ENCODE measurements around the gene IL1R2.

The IL1R2 gene

GRCh38 chr2:101961338-101962191 lies 30.2 kb upstream of the IL1R2 start:
- H4K20me1 ChIP-seq (ENCODE audit: control insufficient read depth, insufficient read depth, low read depth, low read length): no peaks in the 10 kb centered on the region

GRCh38 chr2:101962309-101962708 lies 29.5 kb upstream of the IL1R2 start:
- Histone ChIP-seq H3K9me2 (replicated peaks; ENCODE audit: control insufficient read depth, low read length) (no peaks in the 10 kb centered on the region), H3K36me3 (ENCODE audit: control insufficient read depth, low read length) (no peaks in the 10 kb centered on the region), H3K79me2 (ENCODE audit: control insufficient read depth, low read length) (no peaks in the 10 kb centered on the region), H3K4me2 (ENCODE audit: low read length) (no peak overlapping the region), H4K20me1 (ENCODE audit: control insufficient read depth, insufficient read depth, low read depth, low read length) (no peaks in the 10 kb centered on the region), H3K4me1 (ENCODE audit: control insufficient read depth, low read length) (no peaks in the 10 kb centered on the region), H3K27ac (ENCODE audit: low read depth, low read length) (no peak overlapping the region), H3K4me3 (ENCODE audit: low read length) (no peak overlapping the region), H3F3A (ENCODE audit: control insufficient read depth, insufficient read depth) (no peaks in the 10 kb centered on the region), H3K27me3 (ENCODE audit: control insufficient read depth, low read length) (no peaks in the 10 kb centered on the region), H3K9me3 (ENCODE audit: control insufficient read depth, insufficient read depth, low read length) (no peaks in the 10 kb centered on the region)
- TF ChIP-seq CTCF (IDR thresholded peaks at IDR 0.05; ENCODE audit: low read depth, low read length, poor library complexity, severe bottlenecking): no peak
- TF ChIP-seq EZH2phosphoT487 (IDR thresholded peaks at IDR 0.05; ENCODE audit: borderline replicate concordance, low read length): no peak

More at GRCh38 chr2:101961338-101962191, 30.2 kb upstream of the IL1R2 start:
- H3K79me2 ChIP-seq (ENCODE audit: control insufficient read depth, low read length): no peaks in the 10 kb centered on the region
- H3K4me2 ChIP-seq (ENCODE audit: low read length): no peak overlapping the region
- no peaks in the 10 kb centered on the region for H3K9me3 ChIP-seq (ENCODE audit: control insufficient read depth, insufficient read depth, low read length)
- H3K4me1 ChIP-seq (ENCODE audit: control insufficient read depth, low read length): no peaks in the 10 kb centered on the region
- no peaks in the 10 kb centered on the region for H3K27me3 ChIP-seq (ENCODE audit: control insufficient read depth, low read length)
- no peak overlapping the region for H3K27ac ChIP-seq (ENCODE audit: low read depth, low read length)
- H3K4me3 ChIP-seq (ENCODE audit: low read length): no peak overlapping the region
- H3K36me3 ChIP-seq (ENCODE audit: control insufficient read depth, low read length): no peaks in the 10 kb centered on the region
- H3F3A ChIP-seq (ENCODE audit: control insufficient read depth, insufficient read depth): no peaks in the 10 kb centered on the region
- H3K9me2 ChIP-seq (replicated peaks; ENCODE audit: control insufficient read depth, low read length): no peaks in the 10 kb centered on the region
- TF ChIP-seq EZH2phosphoT487 (IDR thresholded peaks at IDR 0.05; ENCODE audit: borderline replicate concordance, low read length): no peak
- no peak for TF ChIP-seq CTCF (IDR thresholded peaks at IDR 0.05; ENCODE audit: low read depth, low read length, poor library complexity, severe bottlenecking)

- H3K36me3 ChIP-seq (ENCODE audit: control insufficient read depth, low read length): no peaks in the 10 kb centered on the region
- no peaks in the 10 kb centered on the region for H3F3A ChIP-seq (ENCODE audit: control insufficient read depth, insufficient read depth)
- no peaks in the 10 kb centered on the region for H3K9me2 ChIP-seq (replicated peaks; ENCODE audit: control insufficient read depth, low read length)
- no peaks in the 10 kb centered on the region for H4K20me1 ChIP-seq (ENCODE audit: control insufficient read depth, insufficient read depth, low read depth, low read length)
- H3K9me3 ChIP-seq (ENCODE audit: control insufficient read depth, insufficient read depth, low read length): no peaks in the 10 kb centered on the region
- H3K4me2 ChIP-seq (ENCODE audit: low read length): no peak overlapping the region
- no peak overlapping the region for H3K4me3 ChIP-seq (ENCODE audit: low read length)
- H3K4me1 ChIP-seq (ENCODE audit: control insufficient read depth, low read length): no peaks in the 10 kb centered on the region
- H3K27me3 ChIP-seq (ENCODE audit: control insufficient read depth, low read length): no peaks in the 10 kb centered on the region
- TF ChIP-seq CTCF (IDR thresholded peaks at IDR 0.05; ENCODE audit: low read depth, low read length, poor library complexity, severe bottlenecking) (no peak), EZH2phosphoT487 (IDR thresholded peaks at IDR 0.05; ENCODE audit: borderline replicate concordance, low read length) (no peak)
- H3K79me2 ChIP-seq (ENCODE audit: control insufficient read depth, low read length): no peaks in the 10 kb centered on the region
- H3K27ac ChIP-seq (ENCODE audit: low read depth, low read length): no peak overlapping the region
Measured at GRCh38 chr2:101963198-101963597, 28.6 kb upstream of the IL1R2 start.
